ENCODE results near the gene FOXN3.
A peak's percentile ranks its signal among the peaks of the same experiment; 100 is the strongest.
"Not testable (repeated sequence)": the region's sequence is repeated elsewhere in the genome, so short reads cannot be mapped to it uniquely, and the experiment has no call there.

FOXN3 gene

DNA sequence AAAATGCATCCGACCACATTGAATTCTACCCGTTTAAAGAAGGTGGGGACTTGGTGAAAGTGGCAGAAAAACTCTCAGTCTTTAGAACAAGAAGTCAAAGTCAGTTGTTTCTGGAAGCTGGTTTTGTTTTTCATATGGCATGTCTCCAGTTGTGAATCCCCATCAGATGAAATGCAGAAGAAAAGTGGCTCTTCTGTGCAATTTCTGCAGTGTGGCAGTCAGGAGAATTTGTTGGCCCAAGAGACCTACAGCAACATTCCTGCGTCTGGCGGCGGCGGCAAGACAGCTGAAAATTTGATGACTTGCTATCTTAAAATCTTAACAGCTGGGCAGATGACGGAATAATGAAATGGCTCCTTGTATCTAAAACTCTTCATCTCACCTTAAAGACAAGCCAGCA, 201.5 kb downstream of the FOXN3 start:
- DNase-seq, result no peak

GRCh38 chr14:89215114-89215513, 201.9 kb downstream of the FOXN3 start:
- DNase-seq, result no peak

DNA sequence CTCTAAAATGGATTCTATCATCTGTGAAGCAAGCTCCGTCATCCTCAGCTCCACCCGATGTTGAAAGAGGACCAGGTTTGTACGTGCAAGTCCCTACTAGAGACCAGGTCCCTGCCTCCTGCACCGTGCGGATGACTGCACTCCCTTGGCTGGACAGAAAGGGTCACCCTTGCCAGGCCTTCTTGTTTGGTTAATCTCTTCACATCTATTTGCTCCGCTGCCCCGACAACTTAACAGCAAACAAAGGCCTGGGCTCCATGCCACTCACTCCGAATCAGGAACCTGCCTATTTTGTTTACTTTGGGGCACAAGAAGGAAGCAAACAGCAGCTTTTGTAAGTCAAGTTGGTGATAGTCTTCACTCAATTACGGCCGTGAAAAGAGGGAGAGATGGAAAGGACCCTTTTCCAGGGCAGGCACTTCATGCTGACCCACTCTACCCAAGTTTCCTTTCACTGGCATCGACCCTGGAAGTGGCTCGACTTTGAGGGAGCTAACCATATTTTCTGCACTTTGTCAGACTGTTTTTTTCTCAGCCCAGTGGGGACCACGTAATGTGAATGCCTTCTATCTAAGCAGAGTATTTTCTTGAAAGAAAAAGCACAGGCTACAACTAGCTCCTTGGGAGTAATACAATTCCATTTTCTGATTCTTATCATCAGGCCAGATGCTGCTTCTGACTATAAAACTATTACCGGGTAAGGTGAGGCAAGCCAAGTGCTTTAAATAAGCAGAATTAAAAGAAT, 202.6 kb downstream of the FOXN3 start:
- DNase-seq, result peak; percentile 90

GRCh38 chr14:89212386-89213235, 204.4 kb downstream of the FOXN3 start:
- DNase-seq, result no peak

GRCh38 chr14:89209558-89209957, 207.5 kb downstream of the FOXN3 start:
- no peak for DNase-seq

GRCh38 chr14:89207925-89208328, 209.1 kb downstream of the FOXN3 start:
- DNase-seq, result no peak

- DNase-seq, result no peak
These were observed 210.5 kb downstream of the FOXN3 start for GRCh38 chr14:89206389-89207031.

GRCh38 chr14:89205137-89205740, 211.8 kb downstream of the FOXN3 start:
- DNase-seq, result no peak

GRCh38 chr14:89202413-89203190, 214.4 kb downstream of the FOXN3 start:
- DNase-seq, result no peak

GRCh38 chr14:89201645-89202044, 215.4 kb downstream of the FOXN3 start:
- no peak for DNase-seq

GRCh38 chr14:89199357-89199756, 217.7 kb downstream of the FOXN3 start:
- DNase-seq, result not testable (repeated sequence)

DNA sequence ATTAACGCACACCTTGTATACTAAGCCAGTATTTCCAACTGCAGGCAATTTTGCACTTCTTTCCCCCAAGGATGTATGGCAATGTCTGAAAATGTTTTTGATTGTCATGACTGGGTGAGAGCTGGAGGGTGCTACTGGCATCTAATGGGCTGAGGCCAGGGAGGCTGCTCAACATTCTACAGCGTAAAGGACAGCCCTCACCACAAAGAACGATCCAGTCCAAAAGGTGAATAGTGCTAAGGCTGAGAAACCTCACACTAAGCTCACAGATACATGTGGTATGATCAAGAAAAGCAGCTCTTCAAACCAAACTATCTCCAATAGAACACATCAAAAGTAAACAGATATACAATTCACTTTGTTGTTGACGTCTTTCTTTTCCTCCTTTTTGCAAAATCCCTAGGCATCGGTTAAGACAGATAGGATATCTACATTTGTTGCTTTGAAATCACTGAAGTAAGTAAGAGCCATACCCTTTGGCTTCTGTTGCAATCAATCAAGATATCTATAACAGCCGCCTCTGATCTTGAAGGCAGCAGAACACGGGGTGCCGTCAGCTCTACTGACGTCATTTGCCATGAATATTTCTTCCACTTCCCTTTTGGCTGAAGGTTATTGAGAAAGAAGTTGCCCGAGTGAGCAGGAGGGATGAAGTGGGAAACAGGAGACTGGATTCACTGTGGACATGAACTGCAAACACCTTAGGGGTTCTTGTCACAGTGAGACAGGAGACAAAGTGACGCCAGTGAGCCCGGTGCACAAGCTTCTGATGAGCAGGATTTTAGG, 218.3 kb downstream of the FOXN3 start:
- DNase-seq, result no peak

- DNase-seq, result no peak
These were observed 219.4 kb downstream of the FOXN3 start for GRCh38 chr14:89197623-89198022.

GRCh38 chr14:89196545-89196944, 220.5 kb downstream of the FOXN3 start:
- no peak for DNase-seq

DNA sequence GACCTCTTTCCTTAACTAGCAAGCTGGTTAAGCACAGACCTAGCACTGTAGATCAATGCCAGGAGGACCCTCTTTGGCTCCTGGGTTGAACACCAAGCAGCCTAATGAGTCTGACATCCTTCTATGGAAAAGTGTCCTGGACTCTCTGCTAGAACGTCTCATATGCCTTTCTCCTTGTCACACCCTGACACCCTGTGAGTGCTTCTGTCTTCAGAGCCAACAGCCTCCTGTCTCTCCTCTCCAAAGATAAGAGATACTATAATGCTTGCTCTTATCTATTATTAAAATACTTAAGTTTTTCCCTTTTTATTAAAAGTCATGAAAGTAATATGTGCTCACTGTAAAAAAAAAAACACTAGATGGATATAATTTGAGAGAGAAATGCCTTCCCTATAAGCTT, 222.7 kb downstream of the FOXN3 start:
- DNase-seq, result no peak

DNA sequence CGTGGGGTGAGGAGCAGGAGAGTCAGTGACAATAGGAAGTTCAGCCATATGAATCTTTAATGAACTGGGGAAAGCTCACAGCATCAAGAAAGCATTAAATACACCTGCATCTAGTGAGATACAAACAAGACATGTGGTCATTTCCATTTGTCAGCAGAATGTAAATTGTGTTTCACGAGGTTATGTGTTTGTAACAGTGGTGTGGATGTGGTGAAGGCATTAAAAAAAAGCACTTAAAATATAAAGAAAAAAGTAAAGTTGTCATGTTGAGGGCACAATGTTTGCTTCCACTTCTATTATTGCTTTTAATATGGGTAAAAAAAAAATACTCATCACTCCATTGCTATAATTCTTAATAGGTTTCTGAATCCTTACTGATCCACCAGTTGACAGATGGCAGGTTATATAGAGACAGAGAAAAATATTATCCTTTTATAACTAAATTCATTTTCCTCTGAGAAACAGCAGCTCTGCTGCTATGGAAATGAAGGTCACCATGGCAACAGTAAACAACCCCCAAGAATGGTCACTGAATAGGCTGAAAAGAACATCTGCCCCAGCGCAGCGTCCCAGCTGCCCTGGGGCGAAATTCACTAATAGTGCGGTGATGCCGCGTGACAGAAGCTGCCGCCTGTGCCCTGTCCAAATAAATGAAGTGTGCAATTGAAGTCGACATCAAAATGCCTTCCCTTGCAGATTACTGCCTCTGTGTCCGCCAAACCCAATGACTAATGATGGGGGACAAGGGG, 226.1 kb downstream of the FOXN3 start:
- peak; percentile 96 for DNase-seq

- no peak for DNase-seq
These were observed 228.5 kb downstream of the FOXN3 start for GRCh38 chr14:89188492-89188891.

DNA sequence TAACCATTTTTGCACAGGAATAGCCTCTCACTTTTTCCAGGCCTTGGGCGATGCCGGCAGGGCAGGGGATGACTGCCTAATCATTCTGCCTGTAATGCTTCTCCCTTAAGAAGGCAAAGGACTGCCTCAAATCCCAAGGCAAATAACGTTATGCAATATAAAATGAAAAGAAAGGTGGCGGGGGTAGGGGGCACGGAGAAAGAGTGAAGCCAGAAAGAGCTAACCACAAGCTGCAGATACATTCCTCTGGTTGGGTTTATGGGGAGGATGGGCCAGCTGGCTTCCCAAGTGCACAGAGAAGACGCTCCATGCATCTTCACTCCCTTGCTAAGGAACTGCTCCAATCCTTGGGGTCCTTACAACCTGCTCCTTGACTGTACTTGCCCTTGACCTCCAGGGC, 229.5 kb downstream of the FOXN3 start:
- DNase-seq, result no peak

DNA sequence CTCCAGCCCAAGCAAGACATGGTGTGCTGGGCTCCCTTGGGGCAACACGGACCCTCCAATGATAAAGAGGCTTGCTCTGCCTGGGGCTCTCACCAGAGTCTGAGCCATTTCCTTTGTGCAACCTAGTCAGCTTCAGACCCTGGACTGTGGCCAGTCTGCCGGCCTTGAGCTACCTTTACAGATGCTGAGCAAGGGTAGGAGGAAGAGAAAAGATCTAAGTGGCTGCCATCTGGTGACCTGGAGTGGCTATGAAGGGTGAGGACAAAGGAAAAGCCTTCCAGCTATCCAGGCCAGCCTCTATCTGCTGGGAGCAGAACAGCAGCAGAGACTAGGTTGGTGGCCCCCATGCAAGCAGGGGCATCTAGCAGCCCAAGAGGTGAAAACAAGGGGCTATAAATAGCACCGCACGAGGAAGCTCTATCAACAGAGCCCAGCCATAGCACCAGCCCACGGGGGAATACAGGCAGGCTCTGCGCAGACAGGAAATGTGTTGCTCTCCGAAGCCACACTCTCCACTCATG, 230.1 kb downstream of the FOXN3 start:
- no peak for DNase-seq
